ENCODE data around the gene STK17A. TPM values are rescaled to one million over a fixed set of nuclear protein-coding genes. Genes with fewer than 3 reads are reported as not detected.

The STK17A gene
- total RNA-seq, 2 donors from 2014 or later: 42.4 to 55.5 TPM

GRCh38 chr7:43536773-43537172 is 46.1 kb upstream of the STK17A start:
- Histone ChIP-seq H3K27ac (no peak overlapping the region), H3K36me3 (no peaks in the 10 kb centered on the region), H3K4me1 (ENCODE audit: control insufficient read depth in 1 of 2, low read depth in 2 of 2) (peaks cover 0 to 4% of the 10 kb centered on the region in 2 donors), H3K27me3 (replicated peaks; ENCODE audit: insufficient read depth) (no peaks in the 10 kb centered on the region), H3K9me3 (no peaks in the 10 kb centered on the region), H3K4me3 (no peak overlapping the region)
- no peak for DNase-seq (ENCODE audit: low spot score)
- TF ChIP-seq CTCF (IDR thresholded peaks at IDR 0.05): no peak
- ATAC-seq (ENCODE audit: insufficient number of reproducible peaks, low FRiP score, low read depth): no peak

- DNase-seq (ENCODE audit: low spot score) (no peak), ATAC-seq (ENCODE audit: insufficient number of reproducible peaks, low FRiP score, low read depth) (no peak)
- no peaks in the 10 kb centered on the region for H3K9me3 ChIP-seq
- TF ChIP-seq CTCF (IDR thresholded peaks at IDR 0.05): no peak
- H3K36me3 ChIP-seq: no peaks in the 10 kb centered on the region
- no peak overlapping the region for H3K4me3 ChIP-seq
- H3K27ac ChIP-seq: no peak overlapping the region
- H3K4me1 ChIP-seq (ENCODE audit: control insufficient read depth in 1 of 2, low read depth in 2 of 2): peaks cover 0 to 4% of the 10 kb centered on the region in 2 donors
- no peaks in the 10 kb centered on the region for H3K27me3 ChIP-seq (replicated peaks; ENCODE audit: insufficient read depth)
These were observed 45.0 kb upstream of the STK17A start for GRCh38 chr7:43537765-43538403.

- ATAC-seq (ENCODE audit: insufficient number of reproducible peaks, low FRiP score, low read depth) (no peak), DNase-seq (ENCODE audit: low spot score) (no peak)
- Histone ChIP-seq H3K27me3 (replicated peaks; ENCODE audit: insufficient read depth) (no peaks in the 10 kb centered on the region), H3K9me3 (no peaks in the 10 kb centered on the region), H3K27ac (no peak overlapping the region), H3K4me3 (no peak overlapping the region), H3K36me3 (no peaks in the 10 kb centered on the region), H3K4me1 (ENCODE audit: control insufficient read depth in 1 of 2, low read depth in 2 of 2) (peaks cover 0 to 4% of the 10 kb centered on the region in 2 donors)
- no peak for TF ChIP-seq CTCF (IDR thresholded peaks at IDR 0.05)
These were observed 44.5 kb upstream of the STK17A start for GRCh38 chr7:43538404-43538771.

GRCh38 chr7:43540471-43540870 is 42.4 kb upstream of the STK17A start:
- Histone ChIP-seq H3K27me3 (replicated peaks; ENCODE audit: insufficient read depth) (no peaks in the 10 kb centered on the region), H3K36me3 (no peaks in the 10 kb centered on the region), H3K27ac (no peak overlapping the region), H3K4me3 (no peak overlapping the region), H3K4me1 (ENCODE audit: control insufficient read depth in 1 of 2, low read depth in 2 of 2) (no peaks in the 10 kb centered on the region), H3K9me3 (no peaks in the 10 kb centered on the region)
- no peak for TF ChIP-seq CTCF (IDR thresholded peaks at IDR 0.05)
- DNase-seq (ENCODE audit: low spot score) (no peak), ATAC-seq (ENCODE audit: insufficient number of reproducible peaks, low FRiP score, low read depth) (no peak)

GRCh38 chr7:43542716-43543115 is 40.2 kb upstream of the STK17A start:
- Histone ChIP-seq H3K36me3 (no peaks in the 10 kb centered on the region), H3K4me1 (ENCODE audit: control insufficient read depth in 1 of 2, low read depth in 2 of 2) (no peaks in the 10 kb centered on the region), H3K27ac (no peak overlapping the region), H3K4me3 (no peak overlapping the region), H3K27me3 (replicated peaks; ENCODE audit: insufficient read depth) (no peaks in the 10 kb centered on the region), H3K9me3 (no peaks in the 10 kb centered on the region)
- DNase-seq (ENCODE audit: low spot score) (no peak), ATAC-seq (ENCODE audit: insufficient number of reproducible peaks, low FRiP score, low read depth) (no peak)
- TF ChIP-seq CTCF (IDR thresholded peaks at IDR 0.05): no peak
